ENCODE results near the gene TFR2.

- TF ChIP-seq CTCF (IDR thresholded peaks at IDR 0.05) (no peak), EZH2 (IDR thresholded peaks at IDR 0.05; ENCODE audit: borderline replicate concordance, insufficient read depth, low read depth, low read length, poor library complexity, severe bottlenecking) (no peak)
Measured at GRCh38 chr7:100665168-100665726, 23.9 kb upstream of the TFR2 start.

Data from B cell (primary cell).